Activated CD4-positive, alpha-beta memory T cell treated with anti-CD3 and anti-CD28 coated beads for 36 hours (primary cell): ENCODE measurements around the gene SART3. TPM values are rescaled to one million over a fixed set of nuclear protein-coding genes. Genes with fewer than 3 reads are reported as not detected.
"Not testable (repeated sequence)": the region's sequence is repeated elsewhere in the genome, so short reads cannot be mapped to it uniquely, and the experiment has no call there.

Experiments used
- CTCF ChIA-PET: fragments of 350-600 bp; sonication (Branson Sonifier 250); formaldehyde crosslinking; loops from one replicate; lab custom pipeline; 2021; ENCODE audit warnings: antibody characterized with exemption, inconsistent platforms; lab: Charles Lee
- POLR2A ChIA-PET: fragments of 350-600 bp; sonication (Branson Sonifier 250); formaldehyde crosslinking; loops from one replicate; lab custom pipeline; 2021; ENCODE audit warnings: antibody characterized with exemption; lab: Charles Lee
- DNase-seq: peaks from one replicate; pipeline ENCODE4 v3.0.0-alpha.2; 2020
- H3K27ac Mint-ChIP-seq: one replicate; pipeline ENCODE4 v1.8.0; 2021; ENCODE audit warnings: mixed read lengths
- H3K27me3 Mint-ChIP-seq: one replicate; pipeline ENCODE4 v1.8.0; 2021; ENCODE audit warnings: mixed read lengths
- H3K36me3 Mint-ChIP-seq: one replicate; pipeline ENCODE4 v1.8.0; 2021; ENCODE audit warnings: mixed read lengths
- H3K4me1 Mint-ChIP-seq: one replicate; pipeline ENCODE4 v1.8.0; 2021; ENCODE audit warnings: low read depth, mixed read lengths
- H3K4me3 Mint-ChIP-seq: one replicate; pipeline ENCODE4 v1.8.0; 2021; ENCODE audit warnings: mild to moderate bottlenecking, mixed read lengths
- H3K9me3 Mint-ChIP-seq: one replicate; pipeline ENCODE4 v1.8.0; 2021; ENCODE audit warnings: mixed read lengths
- intact Hi-C: fragments of 100-400 bp; cut with micrococcal nuclease; formaldehyde crosslinking; loops from one replicate; pipeline ENCODE4 v1.15.1; 2023
- total RNA-seq, 2 experiments: library from RNA; stranded (reverse); gene quantifications; one replicate each; pipeline ENCODE4 v1.2.3, GENCODE V29; 2021

The SART3 gene
- total RNA-seq, 2 experiments from 2014 or later, result 84.3 to 91.5 TPM

DNA sequence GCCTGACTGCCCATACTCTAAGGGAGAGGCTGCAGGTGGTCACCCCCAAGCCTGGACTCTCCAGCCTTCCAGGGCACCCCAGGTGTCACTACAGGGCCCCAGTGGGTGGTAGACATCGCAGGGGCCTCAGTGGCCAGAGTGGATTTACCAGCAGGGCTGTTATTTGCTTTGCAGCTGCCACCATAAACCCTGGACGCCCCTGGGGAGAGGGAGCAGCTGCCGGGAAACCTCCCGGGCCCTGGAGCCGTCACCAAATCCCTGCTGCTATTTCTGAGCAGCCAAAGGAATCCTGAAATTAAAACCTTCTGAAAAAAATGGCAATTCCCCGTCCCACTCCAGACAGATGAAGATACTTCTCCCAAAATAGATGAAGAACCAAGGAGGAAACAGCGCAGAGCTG, 23.0 kb upstream of the SART3 start:
- Mint-ChIP-seq H3K27ac (no peak overlapping the region), H3K36me3 (no peaks in the 10 kb centered on the region), H3K4me3 (no peak overlapping the region), H3K27me3 (peaks cover 3% of the 10 kb centered on the region), H3K9me3 (no peaks in the 10 kb centered on the region), H3K4me1 (no peaks in the 10 kb centered on the region)
- intact Hi-C loops, result no loop called here
- ChIA-PET POLR2A (no interaction called here), CTCF (interaction anchor here (1.0 kb wide), 1 partner anchor 35 kb away, joined by 3 read pairs; no protein-coding TSS in a partner anchor)
- no peak for DNase-seq

DNA sequence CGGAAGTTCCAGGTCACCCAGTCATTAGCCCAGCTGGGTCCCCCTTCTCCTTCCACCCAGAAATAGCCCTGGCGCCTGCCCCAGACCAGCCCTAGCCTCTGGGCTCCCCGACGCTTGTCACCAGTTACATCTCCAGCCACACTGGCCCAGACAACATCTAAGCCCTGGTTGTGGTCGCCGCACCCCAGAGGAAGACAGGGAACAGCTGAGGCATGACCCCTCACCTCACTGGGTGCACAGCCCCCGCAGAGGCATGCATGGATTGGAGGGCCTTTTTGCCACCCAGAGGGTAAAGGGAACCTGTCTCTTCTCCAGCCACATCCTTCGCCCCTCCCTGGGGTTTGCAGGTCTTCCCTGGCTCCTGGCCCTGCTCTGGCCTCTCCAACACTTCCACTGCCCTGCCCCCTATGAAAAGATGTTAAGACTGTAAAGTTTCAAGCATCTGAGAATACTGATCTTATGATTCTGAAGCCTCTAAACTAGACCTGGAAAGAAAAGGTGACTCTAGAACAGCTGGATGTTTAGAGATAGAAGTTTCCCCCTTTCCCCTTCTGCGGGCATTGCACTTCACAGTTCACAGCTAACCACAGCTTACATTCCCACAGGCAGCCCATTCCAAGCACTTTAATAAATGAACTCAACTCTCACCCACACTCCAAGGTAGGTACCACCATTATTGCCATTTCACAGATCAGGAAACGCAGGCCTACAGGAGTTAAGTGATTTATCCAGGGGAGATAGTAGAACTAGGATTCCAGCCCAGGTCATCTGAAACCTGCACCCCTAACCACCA, 22.2 kb upstream of the SART3 start:
- no peak overlapping the region for H3K4me3 Mint-ChIP-seq
- H3K36me3 Mint-ChIP-seq, result no peaks in the 10 kb centered on the region
- H3K27me3 Mint-ChIP-seq, result no peaks in the 10 kb centered on the region
- intact Hi-C loops, result no loop called here
- DNase-seq, result no peak
- H3K27ac Mint-ChIP-seq, result no peak overlapping the region
- H3K4me1 Mint-ChIP-seq, result no peaks in the 10 kb centered on the region
- ChIA-PET CTCF (no interaction called here), POLR2A (no interaction called here)
- peaks cover 3% of the 10 kb centered on the region for H3K9me3 Mint-ChIP-seq

DNA sequence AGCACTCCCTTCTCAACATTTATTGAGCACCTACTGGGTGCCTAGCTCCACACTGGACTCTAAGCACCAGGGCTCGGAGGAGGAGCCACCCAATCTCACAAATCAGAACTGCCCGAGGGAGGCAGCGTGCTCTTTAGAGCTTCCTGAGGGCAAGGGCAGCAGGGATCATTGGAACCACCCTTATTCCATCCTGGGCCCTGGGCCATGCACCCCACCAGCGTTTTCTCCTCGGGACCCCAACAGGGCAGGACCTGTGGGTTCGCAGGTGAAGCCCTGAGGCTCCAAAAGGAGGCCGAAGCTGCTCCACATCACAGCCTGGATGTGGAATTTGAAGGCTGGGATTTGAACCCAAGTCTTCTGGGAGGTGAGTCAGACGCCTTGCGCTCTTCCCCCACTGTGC, 21.5 kb upstream of the SART3 start:
- no peak overlapping the region for H3K27ac Mint-ChIP-seq
- DNase-seq, result no peak
- H3K36me3 Mint-ChIP-seq, result no peaks in the 10 kb centered on the region
- intact Hi-C loops, result no loop called here
- H3K4me1 Mint-ChIP-seq, result no peaks in the 10 kb centered on the region
- CTCF ChIA-PET, result no interaction called here
- peaks cover 3% of the 10 kb centered on the region for H3K9me3 Mint-ChIP-seq
- H3K27me3 Mint-ChIP-seq, result no peaks in the 10 kb centered on the region
- H3K4me3 Mint-ChIP-seq, result no peak overlapping the region
- POLR2A ChIA-PET, result no interaction called here

DNA sequence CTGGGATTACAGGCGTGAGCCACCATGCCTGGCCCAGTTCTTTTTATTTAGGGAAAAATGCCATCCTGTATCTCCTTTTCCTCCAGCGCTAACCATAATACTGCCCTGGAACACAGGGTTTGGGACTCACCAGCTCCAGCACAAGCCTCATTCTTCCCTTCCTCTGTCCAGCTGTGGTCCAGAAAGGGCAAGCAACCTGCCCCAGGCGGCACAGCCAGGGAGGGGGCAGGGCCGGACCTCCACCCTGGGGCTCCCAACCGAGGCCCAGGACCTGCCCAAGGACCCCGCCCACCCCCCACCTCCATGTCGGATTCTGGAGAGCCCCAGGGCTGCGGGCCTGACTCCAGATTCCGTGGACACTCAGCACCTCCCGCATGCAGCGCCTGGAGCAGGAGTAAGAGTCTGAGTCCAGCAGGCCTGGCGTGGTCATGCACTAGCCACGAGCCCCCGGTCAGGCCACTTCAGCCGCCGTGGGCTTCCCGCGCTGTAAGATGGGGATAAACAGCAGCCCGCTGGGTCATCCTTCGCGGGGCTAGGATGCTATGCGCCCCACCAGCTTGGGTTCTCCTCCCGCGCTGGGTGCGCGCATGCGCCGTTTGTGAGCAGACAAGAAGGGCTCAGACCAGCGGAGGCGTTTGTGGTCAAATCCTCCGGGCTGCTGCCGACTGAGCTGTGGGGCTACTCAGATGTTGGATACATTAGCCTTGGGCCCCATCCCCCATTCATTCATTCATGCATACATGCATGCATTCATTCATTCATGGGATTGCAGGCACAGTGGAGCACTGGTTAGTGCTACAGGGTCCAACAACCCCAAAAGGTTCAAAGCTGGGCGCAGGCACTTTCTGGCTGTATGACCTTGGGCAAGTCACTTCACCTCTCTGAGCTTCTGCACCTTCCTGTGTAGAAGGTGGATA, 20.6 kb upstream of the SART3 start:
- no peak for DNase-seq
- POLR2A ChIA-PET, result no interaction called here
- intact Hi-C loops, result no loop called here

DNA sequence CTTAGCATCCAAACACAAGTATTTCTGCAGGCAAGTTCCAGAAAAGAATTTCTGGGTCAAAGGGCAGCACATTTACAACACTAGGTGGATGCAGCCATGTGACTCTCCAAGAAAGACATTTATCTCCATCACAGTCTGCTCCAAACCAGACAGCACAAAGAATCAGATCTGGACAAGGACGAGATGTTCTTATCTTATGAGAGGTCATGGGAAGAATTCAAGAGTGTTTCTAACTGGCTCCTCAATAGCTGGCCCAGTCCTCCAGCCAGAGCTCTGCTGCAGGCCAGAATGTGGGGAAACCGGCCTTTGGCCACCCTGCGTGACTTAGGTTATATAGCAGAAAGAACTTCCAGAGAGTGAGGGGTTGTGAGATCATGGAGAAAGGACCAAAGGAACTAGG, 19.6 kb upstream of the SART3 start:
- Mint-ChIP-seq H3K36me3 (no peaks in the 10 kb centered on the region), H3K27me3 (no peaks in the 10 kb centered on the region), H3K4me3 (no peak overlapping the region), H3K4me1 (peaks cover 2% of the 10 kb centered on the region), H3K27ac (no peak overlapping the region), H3K9me3 (peaks cover 3% of the 10 kb centered on the region)
- CTCF ChIA-PET, result no interaction called here
- no peak for DNase-seq
- POLR2A ChIA-PET, result no interaction called here
- intact Hi-C loops, result no loop called here

More for the DNA sequence above, 20.6 kb upstream of the SART3 start:
- Mint-ChIP-seq H3K27me3 (no peaks in the 10 kb centered on the region), H3K4me3 (no peak overlapping the region), H3K4me1 (no peaks in the 10 kb centered on the region), H3K9me3 (peaks cover 3% of the 10 kb centered on the region), H3K36me3 (no peaks in the 10 kb centered on the region), H3K27ac (no peak overlapping the region)
- CTCF ChIA-PET, result interaction anchor here (1.5 kb wide), 1 partner anchor 83 kb away, joined by 4 read pairs; no protein-coding TSS in a partner anchor

DNA sequence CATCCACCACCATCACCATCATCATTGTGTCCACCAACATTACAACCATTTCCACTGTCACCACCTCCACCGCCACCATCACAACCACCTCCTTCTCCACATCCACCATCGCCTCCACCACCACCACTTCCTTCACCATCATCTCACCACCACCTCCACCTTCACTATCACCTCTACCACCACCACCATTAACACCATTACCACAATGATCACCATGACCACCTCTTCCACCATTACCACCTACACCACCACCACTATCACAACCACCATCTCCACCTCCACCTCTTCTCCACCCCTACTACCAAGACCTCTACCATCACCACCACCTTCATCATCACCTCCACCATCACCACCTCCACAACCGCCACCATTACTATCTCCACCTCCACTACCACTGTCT, 17.8 kb upstream of the SART3 start:
- H3K27ac Mint-ChIP-seq, result no peak overlapping the region
- no peaks in the 10 kb centered on the region for H3K27me3 Mint-ChIP-seq
- H3K9me3 Mint-ChIP-seq, result peaks cover 3% of the 10 kb centered on the region
- H3K36me3 Mint-ChIP-seq, result no peaks in the 10 kb centered on the region
- DNase-seq, result no peak
- peaks cover 15% of the 10 kb centered on the region for H3K4me1 Mint-ChIP-seq
- intact Hi-C loops, result no loop called here
- POLR2A ChIA-PET, result no interaction called here
- H3K4me3 Mint-ChIP-seq, result no peak overlapping the region
- CTCF ChIA-PET, result no interaction called here

DNA sequence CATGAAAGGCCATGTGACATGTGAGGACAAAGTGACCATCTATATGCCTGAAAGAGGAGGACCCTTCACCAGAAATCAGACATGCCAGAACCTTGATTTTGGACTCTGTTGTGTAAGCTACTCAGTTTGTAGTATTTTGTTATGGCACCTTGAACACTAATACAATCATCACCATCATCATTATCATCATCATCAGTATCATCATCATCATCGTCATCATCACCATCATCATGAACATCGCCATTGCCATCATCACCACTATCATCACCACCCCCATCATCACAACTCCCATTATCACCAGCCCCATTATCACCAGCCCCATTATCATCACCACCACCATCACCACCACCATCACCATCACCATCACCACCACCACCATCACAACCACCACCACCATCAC, 17.3 kb upstream of the SART3 start:
- ChIA-PET CTCF (interaction anchor here (1.7 kb wide), 1 partner anchor 39 kb away, joined by 14 read pairs; no protein-coding TSS in a partner anchor), POLR2A (no interaction called here)
- Mint-ChIP-seq H3K27ac (no peak overlapping the region), H3K9me3 (peaks cover 3% of the 10 kb centered on the region), H3K36me3 (no peaks in the 10 kb centered on the region), H3K4me1 (peaks cover 20% of the 10 kb centered on the region), H3K27me3 (no peaks in the 10 kb centered on the region), H3K4me3 (no peak overlapping the region)
- intact Hi-C loops, result no loop called here
- no peak for DNase-seq

DNA sequence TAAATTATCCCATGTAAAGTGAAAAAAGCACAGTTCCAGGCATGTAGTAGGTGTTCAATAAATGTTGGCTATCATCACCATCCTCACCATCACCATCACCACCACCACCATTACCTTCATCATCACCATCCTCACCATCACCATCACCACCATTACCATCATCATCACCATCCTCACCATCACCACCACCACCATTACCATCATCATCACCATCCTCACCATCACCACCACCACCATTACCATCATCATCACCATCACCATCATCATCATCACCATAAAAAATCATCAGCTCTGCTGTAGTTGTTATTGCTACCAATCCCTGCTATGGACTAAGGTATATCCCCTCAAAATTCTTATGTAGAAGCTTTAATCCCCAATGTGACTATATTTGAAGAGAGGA, 16.5 kb upstream of the SART3 start:
- H3K4me1 Mint-ChIP-seq, result peaks cover 28% of the 10 kb centered on the region
- H3K27me3 Mint-ChIP-seq, result no peaks in the 10 kb centered on the region
- H3K4me3 Mint-ChIP-seq, result no peak overlapping the region
- POLR2A ChIA-PET, result no interaction called here
- DNase-seq, result no peak
- H3K36me3 Mint-ChIP-seq, result no peaks in the 10 kb centered on the region
- intact Hi-C loops, result no loop called here
- CTCF ChIA-PET, result interaction anchor here (1.1 to 1.7 kb wide), 3 partner anchors 9 to 65 kb away, joined by 3 to 14 read pairs (median 3); no protein-coding TSS in a partner anchor
- H3K27ac Mint-ChIP-seq, result no peak overlapping the region
- H3K9me3 Mint-ChIP-seq, result peaks cover 3% of the 10 kb centered on the region

DNA sequence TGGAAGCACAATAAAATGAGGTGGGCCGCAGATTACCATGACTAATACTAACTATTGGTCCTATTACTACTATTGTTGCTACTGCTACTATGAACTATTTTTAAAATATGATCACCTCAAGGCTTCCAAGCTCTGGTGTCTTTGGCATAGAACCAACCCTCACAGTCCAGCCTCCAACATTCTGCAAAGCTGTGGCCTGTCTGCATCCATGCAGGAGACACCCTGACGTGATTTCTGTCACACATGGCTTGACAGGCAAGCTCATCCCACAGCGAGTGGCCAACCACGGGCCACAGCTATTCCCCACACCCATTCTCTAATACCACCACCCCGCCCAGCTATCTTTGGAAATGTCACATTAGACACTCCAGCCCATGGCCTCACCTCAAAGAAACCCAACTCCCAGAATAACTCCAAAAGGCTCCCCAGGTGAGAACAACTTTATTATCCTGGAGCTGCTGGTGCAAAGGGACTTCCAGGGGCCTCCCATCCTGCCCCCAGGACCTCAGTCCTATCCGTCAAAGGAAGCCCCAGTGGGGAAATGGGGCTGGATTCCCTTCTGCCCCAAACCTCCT, 15.8 kb upstream of the SART3 start:
- ChIA-PET POLR2A (no interaction called here), CTCF (interaction anchor here (1.1 to 1.7 kb wide), 3 partner anchors 8 to 64 kb away, joined by 3 to 14 read pairs (median 3); no protein-coding TSS in a partner anchor)
- no peak overlapping the region for H3K27ac Mint-ChIP-seq
- no peak overlapping the region for H3K4me3 Mint-ChIP-seq
- H3K4me1 Mint-ChIP-seq, result peaks cover 33% of the 10 kb centered on the region
- no peak for DNase-seq
- no peaks in the 10 kb centered on the region for H3K36me3 Mint-ChIP-seq
- peaks cover 3% of the 10 kb centered on the region for H3K9me3 Mint-ChIP-seq
- intact Hi-C loops, result no loop called here
- no peaks in the 10 kb centered on the region for H3K27me3 Mint-ChIP-seq

DNA sequence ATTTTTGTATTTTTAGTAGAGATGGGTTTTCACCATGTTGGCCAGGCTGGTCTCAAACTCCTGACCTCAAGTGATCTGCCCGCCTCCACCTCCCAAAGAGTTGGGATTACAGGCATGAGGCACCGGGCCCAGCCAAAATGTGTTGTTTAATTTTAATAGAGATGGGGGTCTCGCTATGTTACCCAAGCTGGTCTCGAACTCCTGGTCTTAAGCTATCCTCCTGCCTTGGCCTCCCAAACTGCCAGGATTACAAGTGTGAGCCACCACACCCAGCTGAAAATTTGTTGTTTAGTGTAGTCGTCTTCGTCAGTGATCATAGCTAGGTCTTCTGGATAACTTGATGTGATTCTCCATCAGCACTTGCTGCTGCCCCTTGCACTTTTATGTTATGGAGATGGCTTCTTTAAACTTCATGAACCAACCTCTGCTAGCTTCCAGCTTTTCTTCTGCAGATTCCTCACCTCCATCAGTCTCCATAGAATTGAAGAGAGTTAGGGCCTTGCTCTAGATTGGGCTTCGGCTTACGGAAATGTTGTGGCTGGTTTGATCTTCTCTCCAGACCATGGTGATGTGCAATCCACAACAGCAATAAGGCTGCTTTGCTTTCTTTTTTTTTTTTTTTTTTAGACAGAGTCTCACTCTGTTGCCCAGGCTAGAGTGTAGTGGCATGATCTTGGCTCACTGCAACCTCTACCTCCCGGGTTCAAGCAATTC, 14.4 kb upstream of the SART3 start:
- peaks cover 3% of the 10 kb centered on the region for H3K36me3 Mint-ChIP-seq
- H3K4me3 Mint-ChIP-seq, result no peak overlapping the region
- peaks cover 3% of the 10 kb centered on the region for H3K9me3 Mint-ChIP-seq
- POLR2A ChIA-PET, result no interaction called here
- peaks cover 40% of the 10 kb centered on the region for H3K4me1 Mint-ChIP-seq
- no peak for DNase-seq
- no peaks in the 10 kb centered on the region for H3K27me3 Mint-ChIP-seq
- no peak overlapping the region for H3K27ac Mint-ChIP-seq
- CTCF ChIA-PET, result interaction anchor here (1.5 to 1.9 kb wide), 3 partner anchors 12 to 375 kb away, joined by 3 to 9 read pairs (median 8); no protein-coding TSS in a partner anchor
- intact Hi-C loops, result no loop called here

DNA sequence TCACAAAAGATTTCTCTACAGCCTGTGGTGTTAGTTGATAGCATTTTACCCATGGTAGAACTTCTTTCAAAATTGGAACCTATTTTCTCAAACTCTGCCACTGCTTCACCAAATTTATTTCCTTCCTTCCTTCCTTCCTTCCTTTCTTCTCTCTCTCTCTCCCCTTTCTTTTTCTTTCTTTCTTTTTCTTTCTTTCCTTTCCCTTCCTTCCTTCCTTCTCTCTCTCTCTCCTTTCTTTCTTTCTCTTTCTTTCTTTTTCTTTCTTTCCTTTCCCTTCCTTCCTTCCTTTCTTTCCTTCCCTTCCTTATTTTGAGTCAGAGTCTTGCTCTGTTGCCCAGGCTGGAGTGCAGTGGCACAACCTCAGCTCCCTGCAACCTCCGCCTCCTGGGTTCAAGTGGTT, 13.3 kb upstream of the SART3 start:
- H3K27ac Mint-ChIP-seq, result not testable (repeated sequence)

More for the DNA sequence above, 13.3 kb upstream of the SART3 start:
- H3K27me3 Mint-ChIP-seq, intact Hi-C loops, DNase-seq, H3K4me3 Mint-ChIP-seq, H3K36me3 Mint-ChIP-seq, H3K9me3 Mint-ChIP-seq: not testable (repeated sequence)
- ChIA-PET CTCF (interaction anchor here (1.5 to 18.8 kb wide), 3 partner anchors 11 to 376 kb away, joined by 3 to 472 read pairs (median 8); no protein-coding TSS in a partner anchor), POLR2A (interaction anchor here (0.7 to 1.0 kb wide), 2 partner anchors 10 to 1659 kb away, joined by 3 to 4 read pairs; no protein-coding TSS in a partner anchor)
- peaks cover 48% of the 10 kb centered on the region for H3K4me1 Mint-ChIP-seq
